GM15510 (cell line): Measurements from ENCODE around the gene INKA2.

Experiments used
- POLR2A ChIP-seq: IDR thresholded peaks from 3 replicates; pipeline ENCODE4 v1.6.1; 2011; ENCODE audit warnings: borderline replicate concordance; ENCODE audit not compliant: insufficient read length; ENCODE audit errors: extremely low read depth

The INKA2 gene

DNA sequence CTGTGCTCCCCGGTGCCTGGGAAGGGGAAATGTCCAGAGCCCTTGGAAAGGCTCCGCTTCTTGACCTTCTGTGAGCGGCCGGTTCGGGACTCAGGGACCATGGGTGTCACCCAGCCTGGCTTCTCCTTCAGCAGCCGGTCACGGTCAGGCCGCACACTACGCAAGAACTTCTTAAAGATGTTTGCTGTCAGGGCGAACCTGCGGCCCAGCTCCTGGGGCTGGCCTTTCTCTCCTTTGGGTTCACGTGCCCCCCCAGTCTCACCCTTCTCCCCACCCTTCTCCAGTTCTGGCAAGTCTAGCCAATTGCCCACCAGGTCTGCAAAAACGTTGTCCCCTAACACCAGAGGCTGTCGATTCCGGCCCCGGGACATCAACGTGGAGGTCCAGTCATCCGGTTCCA lies 12.1 kb downstream of the INKA2 start:
- TF ChIP-seq POLR2A, result no peak

DNA sequence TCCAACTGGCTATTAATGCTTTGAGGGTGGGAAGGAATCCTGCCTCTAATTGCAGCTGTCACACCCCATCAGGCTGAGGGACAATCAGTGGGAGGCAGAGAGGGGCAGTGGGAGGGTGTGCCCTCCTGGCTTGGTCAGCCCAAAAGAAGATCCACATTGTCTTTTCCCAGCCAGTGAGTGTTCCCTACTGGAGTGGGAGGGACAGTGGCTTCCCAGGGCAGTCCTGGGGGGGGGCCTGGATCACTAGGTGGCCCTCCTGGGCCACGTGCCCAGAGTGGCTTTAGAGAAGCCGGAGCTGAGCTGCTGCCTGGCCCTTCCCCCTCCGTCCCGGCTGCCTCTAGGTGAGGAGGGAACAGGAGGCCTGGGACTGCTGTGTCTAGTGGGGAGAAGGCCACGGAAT lies 14.0 kb downstream of the INKA2 start:
- TF ChIP-seq POLR2A, result no peak

DNA sequence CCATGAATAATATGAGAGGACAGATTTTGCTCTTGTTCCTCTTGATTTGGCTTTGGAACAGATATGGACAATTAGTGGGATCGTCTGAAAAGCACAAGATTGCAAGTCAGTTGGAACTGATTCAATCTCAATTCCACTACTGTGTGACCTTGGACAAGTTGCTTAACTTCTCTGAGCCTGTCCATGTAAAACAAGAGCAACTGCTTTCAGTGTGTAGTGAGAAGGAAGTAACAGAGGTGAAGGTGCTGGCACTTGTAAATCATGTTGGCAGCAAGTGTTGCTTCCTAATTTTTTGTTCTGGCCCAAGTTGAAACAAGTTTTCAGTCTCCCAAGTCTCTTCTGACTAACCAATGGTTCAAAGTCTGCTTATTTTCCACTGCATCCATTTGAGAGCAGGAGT lies 15.3 kb downstream of the INKA2 start:
- TF ChIP-seq POLR2A, result no peak

DNA sequence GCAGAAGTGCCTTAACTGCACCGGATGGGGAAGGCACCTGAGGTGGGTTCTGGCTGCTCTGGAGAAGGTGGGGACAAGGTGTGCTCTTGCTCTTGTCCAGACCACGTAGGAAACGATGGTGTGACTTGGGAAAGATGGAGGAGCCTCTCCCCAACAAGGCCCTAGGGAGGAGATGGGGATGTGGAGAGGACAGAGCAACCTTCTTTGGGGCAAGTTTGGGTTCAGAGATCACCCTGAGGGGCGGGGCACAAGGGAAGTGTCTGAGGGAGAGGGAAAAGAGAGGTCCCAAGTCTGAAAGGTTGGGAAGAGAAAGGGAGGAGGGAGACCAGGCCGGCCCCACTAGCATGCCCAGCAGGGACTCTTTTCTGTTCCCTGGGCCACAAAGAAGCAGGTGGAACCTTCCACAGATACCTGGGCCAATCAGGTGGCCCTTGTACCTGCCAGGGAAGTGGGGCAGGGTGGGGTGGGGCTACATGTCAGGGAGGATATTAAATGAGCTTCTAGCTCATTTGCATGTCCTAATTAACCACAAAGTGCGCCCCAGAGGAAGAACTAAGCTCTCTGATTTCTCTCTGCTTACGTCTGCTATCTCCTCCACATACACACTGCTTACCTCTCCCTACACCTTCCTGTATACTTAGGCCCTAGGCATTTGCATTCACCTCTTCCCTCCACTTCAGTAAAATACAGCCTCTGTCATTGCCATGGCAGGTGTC lies 15.9 kb downstream of the INKA2 start:
- no peak for TF ChIP-seq POLR2A

DNA sequence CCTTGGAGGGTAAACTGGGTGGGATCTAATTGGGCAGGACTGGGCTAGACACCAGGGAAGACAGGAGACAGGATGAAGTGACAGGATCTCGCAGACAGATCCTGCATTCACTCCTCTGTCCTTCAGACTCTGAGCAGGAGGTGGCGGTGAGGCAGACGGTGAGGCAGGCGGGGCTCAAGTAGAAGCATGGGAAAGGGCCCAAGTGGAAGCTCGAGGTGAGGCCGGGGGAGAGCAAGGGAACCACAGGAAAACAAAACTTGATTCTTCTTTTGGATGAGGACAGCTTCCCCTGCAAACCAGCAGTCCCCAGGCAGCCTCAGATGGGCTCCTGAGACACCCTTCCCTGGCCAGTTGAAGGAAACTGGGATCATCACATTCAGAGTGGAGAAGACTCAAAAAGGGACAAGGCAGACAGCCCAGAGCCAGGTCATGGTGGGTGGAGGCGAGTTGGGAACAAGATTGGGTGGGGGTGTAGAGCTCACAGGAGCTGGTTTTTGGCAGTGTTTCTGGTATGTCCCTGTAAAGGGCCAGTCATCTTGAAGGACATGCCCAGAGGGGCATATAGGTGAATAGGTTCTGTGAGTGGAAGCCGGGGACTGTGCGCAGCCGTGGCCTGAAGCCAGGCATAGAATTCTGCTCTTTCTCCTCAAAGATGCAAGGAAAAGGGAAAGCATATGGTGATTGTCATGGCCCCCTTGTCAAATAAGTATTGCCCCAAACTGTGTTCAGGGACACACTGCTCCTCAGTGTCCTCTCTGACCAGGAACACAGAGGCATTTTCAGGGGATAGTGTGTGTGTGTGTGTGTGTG lies 18.0 kb downstream of the INKA2 start:
- no peak for TF ChIP-seq POLR2A

DNA sequence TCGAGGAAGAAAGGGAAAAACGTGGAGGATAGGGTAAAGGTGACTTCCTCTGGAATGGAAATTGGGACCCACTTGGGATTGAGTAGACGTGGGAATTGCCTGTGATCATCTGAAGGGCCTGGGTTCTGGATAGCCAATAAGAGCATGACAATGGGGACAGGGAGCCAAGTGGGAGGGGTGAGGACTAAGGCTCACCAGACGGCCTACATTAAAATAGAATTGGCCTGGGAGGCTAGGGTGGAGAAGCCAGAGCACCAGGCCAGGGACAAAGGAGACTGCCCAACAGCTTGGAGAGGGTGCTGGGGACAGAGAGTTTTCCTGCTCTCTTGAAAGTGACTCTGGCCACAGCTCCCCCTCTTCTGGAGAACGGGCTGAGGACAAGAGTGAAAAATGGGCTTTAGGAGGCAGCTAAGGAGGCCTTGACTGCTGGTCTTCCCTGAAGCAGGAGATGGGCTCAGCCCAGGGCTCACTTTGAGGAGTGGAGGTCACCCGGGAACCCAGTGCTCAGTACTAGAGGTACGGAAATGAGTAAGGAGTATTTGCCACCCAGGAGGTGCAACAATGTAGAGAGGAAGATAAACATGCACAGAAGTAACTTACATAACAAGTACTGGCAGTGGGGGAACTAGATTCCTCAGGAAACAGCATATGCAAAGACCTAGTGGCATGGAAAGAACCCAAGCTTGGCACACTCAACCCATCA lies 18.8 kb downstream of the INKA2 start:
- TF ChIP-seq POLR2A, result no peak

DNA sequence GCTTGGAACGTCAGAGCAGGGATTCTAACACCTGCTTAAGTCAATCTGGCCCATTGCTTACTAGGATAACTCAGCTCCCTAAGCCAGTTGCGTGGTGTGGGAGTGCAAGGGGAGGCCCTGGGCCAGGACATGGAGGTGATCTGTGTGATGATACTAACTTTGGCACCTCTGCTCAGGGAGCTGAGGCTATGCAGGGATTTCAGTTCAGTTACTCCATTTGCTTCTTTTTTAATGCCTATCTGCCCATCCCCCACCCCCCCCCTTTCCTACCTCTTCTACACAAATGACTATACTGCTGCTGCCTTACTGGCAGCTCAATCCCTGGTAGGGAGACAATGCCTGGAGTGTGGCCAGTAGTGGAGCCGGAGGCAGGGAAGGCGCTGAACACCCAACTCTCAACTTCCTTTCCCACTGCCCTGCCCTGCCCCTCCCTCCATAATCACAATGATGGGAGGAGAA lies 19.5 kb downstream of the INKA2 start:
- TF ChIP-seq POLR2A, result no peak

DNA sequence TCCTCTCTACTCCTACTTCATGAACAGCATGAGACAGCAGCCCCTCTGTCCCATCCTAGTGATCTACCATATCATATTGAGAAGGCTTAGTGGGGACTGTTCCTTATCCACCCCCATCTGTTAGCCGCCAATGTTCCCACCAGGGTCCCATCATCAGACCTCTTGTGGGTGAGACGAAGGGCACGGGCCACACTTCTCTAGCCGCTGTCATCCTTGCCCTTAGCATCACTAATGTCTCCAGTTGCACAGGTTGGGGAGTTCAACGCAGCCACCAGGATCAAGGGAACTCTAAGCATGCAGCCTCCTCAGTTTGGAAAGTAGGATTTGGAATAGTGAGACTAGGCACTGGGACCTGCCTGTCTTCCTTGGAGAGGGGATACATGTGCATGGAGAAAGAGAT lies 20.1 kb downstream of the INKA2 start:
- no peak for TF ChIP-seq POLR2A

DNA sequence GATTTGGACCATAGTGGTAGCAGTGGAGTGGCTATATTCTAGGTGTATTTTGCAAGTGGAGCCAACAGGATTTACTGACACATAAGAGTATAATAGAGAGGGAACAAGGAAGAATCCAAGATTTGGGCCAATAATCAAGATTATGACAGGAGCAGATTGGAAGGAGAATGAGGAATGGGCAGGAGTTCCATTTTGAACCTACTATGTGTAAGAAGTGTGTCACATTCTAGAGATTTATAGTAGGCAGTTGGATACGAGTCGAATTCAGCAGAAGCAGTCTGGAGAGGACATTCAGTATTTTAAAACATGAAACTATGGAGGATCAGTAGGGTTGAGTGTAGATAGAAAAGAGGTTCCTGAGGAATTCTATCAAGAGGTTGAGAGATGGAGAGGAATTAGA lies 21.7 kb downstream of the INKA2 start:
- no peak for TF ChIP-seq POLR2A

DNA sequence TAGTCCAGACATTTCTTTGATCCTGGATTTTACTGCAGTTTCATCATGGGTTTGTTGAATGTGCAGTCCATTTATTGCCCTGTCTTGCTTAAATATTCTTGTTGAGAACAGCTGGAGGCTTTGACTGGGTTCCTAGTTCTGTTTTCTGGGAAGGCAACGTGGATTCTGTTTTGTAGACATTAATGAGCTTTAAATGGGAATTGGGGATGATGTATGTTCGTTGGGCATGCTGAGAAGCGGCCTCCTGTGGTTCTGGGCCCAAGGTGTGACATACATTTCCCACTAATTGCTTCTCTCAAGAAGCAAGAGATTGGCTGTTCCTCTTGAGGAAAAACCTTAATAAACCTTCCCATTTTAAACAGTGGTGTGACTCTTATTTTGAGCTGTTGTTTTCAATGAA lies 22.9 kb downstream of the INKA2 start:
- TF ChIP-seq POLR2A, result no peak

DNA sequence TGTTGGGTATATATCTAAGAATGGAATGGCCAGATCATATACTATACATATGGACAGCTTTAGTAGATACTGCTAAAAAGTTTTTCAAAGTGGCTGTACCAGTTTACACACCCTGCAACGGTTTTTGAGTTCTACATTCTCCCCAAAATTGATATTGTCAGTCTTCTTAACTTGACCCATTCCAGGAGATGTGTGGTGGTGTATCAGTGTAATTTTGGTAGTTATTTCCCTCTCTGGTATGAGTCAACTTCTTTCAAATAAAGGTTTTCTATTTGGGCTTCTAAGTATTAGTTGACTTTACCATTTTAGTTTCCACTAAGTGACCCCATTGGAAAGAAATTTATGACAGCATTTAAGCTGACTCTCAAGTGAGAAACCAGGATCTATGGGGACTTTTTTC lies 29.2 kb downstream of the INKA2 start:
- no peak for TF ChIP-seq POLR2A

DNA sequence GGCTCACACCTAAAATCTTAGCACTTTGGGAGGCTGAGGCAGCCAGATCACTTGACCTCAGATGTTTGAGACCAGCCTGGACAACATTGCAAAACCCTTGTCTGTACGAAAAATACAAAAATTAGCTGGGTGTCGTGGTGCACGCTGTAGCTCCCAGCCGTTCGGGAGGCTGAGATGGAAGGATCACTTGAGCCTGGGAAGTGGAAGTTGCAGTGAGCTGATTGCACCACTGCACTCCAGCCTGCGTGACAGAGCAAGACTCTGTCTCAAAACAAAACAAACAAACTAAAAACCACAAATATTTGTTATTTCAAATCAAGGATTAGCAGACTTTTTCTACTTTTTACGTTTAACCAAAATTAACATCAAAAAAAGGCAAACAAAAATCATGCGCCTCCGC lies 31.3 kb downstream of the INKA2 start:
- no peak for TF ChIP-seq POLR2A

DNA sequence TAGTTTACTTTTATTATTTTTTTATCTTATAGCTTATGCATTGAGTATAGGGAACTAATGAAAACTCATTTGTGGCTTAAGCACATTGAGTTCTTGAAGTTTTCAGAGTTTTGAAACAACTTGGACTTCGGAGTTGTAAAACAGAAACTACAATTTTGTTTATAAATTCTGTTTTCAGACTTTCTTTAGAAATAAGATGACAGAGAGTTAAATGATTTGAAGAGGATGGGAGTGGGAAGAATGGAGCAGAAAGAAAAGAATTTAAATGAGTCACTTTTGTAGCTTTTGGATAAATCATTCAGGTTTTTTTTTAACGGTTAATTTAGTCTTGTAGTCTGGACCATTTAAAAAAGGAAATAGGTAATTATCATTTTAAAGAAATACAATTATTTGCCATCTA lies 32.3 kb downstream of the INKA2 start:
- no peak for TF ChIP-seq POLR2A

DNA sequence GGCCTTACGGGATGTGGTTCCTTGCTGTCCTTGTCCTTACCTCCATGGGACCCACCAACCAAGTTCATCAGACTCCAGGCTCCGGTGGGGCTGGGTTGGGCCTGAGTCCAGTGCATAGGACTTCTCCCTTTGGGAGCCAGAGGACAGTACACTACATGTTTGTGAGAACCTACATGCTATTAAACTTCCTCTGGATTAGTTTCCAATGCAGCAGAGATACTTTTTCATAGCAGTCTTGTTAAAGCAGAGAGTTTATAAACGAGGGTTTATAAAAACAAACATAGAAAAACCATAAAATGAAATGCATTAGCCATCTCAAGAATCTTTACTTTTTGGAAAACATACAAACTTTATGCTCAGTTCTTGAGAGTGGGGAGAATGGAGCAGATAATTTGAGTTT lies 33.4 kb downstream of the INKA2 start:
- no peak for TF ChIP-seq POLR2A

DNA sequence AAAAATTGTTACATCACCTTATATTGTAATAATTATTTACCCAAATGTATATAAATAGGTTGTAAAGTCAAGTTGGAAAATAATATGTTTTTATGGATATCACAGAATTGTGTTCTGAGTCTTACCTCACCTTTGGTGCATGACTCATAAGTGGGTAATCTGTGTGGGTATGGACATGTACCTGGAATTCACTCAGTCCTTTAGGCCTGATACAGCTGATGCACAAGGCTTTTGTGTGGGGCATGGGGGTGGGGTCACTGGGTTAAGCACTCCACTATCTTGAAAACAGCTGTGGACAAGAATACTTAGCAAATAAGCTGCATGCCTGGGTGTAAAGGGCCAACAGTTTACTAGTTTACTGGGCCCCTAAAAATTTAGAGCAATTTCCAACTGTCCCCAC lies 34.4 kb downstream of the INKA2 start:
- no peak for TF ChIP-seq POLR2A
